Measurements from ENCODE around the gene H1-8.

The H1-8 gene

GRCh38 chr3:129587566-129588210 lies 44.7 kb downstream of the H1-8 start:
- DNase-seq (ENCODE audit: low spot score) = no peak
- TF ChIP-seq, protein P1, sequence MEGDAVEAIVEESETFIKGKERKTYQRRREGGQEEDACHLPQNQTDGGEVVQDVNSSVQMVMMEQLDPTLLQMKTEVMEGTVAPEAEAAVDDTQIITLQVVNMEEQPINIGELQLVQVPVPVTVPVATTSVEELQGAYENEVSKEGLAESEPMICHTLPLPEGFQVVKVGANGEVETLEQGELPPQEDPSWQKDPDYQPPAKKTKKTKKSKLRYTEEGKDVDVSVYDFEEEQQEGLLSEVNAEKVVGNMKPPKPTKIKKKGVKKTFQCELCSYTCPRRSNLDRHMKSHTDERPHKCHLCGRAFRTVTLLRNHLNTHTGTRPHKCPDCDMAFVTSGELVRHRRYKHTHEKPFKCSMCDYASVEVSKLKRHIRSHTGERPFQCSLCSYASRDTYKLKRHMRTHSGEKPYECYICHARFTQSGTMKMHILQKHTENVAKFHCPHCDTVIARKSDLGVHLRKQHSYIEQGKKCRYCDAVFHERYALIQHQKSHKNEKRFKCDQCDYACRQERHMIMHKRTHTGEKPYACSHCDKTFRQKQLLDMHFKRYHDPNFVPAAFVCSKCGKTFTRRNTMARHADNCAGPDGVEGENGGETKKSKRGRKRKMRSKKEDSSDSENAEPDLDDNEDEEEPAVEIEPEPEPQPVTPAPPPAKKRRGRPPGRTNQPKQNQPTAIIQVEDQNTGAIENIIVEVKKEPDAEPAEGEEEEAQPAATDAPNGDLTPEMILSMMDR (IDR thresholded peaks at IDR 0.05) = no peak
- peak overlapping the region in 1 of 2 donors; percentile 59 for H3K27ac ChIP-seq
- H3K4me3 ChIP-seq = no peak overlapping the region

DNA sequence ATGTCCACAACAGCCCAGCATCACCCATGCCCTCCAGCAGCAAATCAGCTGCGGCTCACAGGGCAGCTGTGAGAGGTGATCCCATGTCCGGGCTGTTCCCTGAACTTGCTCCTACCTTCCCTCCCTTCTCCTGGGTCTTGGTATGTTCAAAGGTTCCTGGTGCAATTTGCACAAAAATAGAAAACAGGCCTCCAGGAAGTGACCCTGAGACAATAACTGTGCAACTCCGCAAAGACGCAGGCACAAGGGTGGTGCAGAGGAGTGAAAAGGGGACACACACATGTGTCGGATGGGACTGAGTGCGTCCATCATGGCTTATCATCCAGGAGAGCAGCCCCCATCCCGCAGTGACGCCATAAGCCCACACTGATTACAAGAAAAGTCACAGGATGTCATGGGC lies 47.2 kb downstream of the H1-8 start:
- no peak for DNase-seq (ENCODE audit: low spot score)
- Histone ChIP-seq H3K27ac (peak overlapping the region in 1 of 2 donors; percentile 59), H3K4me3 (no peak overlapping the region)
- TF ChIP-seq, protein P1 (IDR thresholded peaks at IDR 0.05) = no peak

GRCh38 chr3:129591932-129592331 lies 49.0 kb downstream of the H1-8 start:
- no peak for DNase-seq (ENCODE audit: low spot score)
- Histone ChIP-seq H3K27ac (peak overlapping the region; percentile 81 to 90), H3K4me3 (peak overlapping the region; percentile 42)
- TF ChIP-seq, protein P1 (IDR thresholded peaks at IDR 0.05) = no peak

GRCh38 chr3:129592381-129593131 lies 49.6 kb downstream of the H1-8 start:
- TF ChIP-seq, protein P1 (IDR thresholded peaks at IDR 0.05) = no peak
- H3K27ac ChIP-seq = peak overlapping the region; percentile 81 to 90
- DNase-seq (ENCODE audit: low spot score) = no peak
- H3K4me3 ChIP-seq = peak overlapping the region; percentile 42

DNA sequence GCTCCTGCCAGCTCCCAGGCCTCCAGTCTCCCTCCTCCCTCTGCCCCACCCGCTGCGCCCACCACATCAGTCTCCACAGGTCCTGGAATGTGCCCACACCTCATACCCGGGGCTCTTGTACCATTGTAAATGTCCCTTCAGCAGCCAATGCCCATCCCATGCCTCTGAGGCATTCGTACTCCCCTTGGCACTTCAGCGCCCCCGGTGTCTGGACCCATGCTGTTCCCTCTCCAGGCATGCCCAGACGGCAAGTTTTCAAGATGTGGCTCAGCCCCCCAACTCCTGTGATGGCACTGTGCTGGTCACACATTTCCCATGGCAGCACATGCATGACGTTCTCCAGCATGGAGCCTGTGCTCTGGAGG lies 50.2 kb downstream of the H1-8 start:
- TF ChIP-seq, protein P1 (IDR thresholded peaks at IDR 0.05) = no peak
- DNase-seq (ENCODE audit: low spot score) = no peak
- H3K27ac ChIP-seq = peak overlapping the region; percentile 81 to 90
- peak overlapping the region; percentile 42 for H3K4me3 ChIP-seq

DNA sequence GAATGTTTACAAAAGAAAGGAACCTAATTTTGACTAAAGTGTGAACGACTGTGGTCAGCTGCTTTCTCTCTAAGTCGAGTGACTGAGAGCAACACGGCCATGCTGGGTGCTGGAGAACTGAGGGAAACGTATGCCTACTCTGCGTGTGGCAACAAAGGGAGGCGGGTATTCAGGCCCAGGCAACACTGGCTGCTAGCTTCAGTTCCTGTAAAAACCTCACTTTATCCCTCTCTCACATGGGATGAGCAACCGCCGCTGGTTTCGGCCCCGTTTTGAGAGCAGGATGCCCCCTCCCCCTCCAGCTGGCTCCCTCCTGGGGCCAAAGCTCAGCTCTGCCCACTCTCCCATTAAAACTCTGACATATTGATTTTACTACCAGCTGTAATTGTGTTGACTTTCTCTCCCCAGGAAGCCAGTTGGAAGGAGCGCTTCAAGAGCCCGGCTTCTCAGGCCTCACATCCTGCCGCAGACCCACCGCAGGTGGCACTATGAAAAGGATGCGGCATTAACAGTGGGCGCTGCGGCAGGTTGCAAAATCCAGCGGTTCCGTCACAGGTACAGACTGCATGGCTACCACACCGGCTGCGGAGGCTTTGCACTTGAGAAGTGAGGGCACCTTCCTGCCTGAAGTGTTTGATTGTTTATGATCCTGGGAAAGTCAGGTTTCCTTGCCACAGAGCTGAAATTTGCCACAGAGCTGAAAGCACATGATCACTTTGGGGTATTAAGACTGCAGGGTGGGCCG lies 50.8 kb downstream of the H1-8 start:
- TF ChIP-seq, protein P1 (IDR thresholded peaks at IDR 0.05) = no peak
- peak overlapping the region; percentile 81 to 90 for H3K27ac ChIP-seq
- no peak for DNase-seq (ENCODE audit: low spot score)
- H3K4me3 ChIP-seq = peak overlapping the region; percentile 42
